PC-9 (cell line): Measurements from ENCODE around the gene FIBCD1.

ENCODE experiments used
- CTCF ChIP-seq: fragments of 200-600 bp; sonication (generic); conservative IDR thresholded peaks from 2 replicates; pipeline ENCODE4 v1.6.1; 2017; ENCODE audit warnings: mixed run types, antibody characterized with exemption, mild to moderate bottlenecking, moderate library complexity
- EZH2 ChIP-seq: fragments of 200-600 bp; sonication (generic); IDR thresholded peaks from 2 replicates; pipeline ENCODE4 v1.8.0; 2017; ENCODE audit warnings: antibody characterized with exemption, low read depth

- TF ChIP-seq CTCF (no peak), EZH2 (no peak)
Measured at GRCh38 chr9:130872508-130872907, 66.5 kb downstream of the FIBCD1 start.
